Activated naive CD8-positive, alpha-beta T cell (primary cell): Measurements from ENCODE around the gene TBX4.

ENCODE experiments used
- H3K27ac Mint-ChIP-seq: one replicate; pipeline ENCODE4 v1.8.0; 2021; ENCODE audit warnings: mixed read lengths
- H3K27me3 Mint-ChIP-seq: one replicate; pipeline ENCODE4 v1.8.0; 2021; ENCODE audit warnings: mixed read lengths
- H3K36me3 Mint-ChIP-seq: one replicate; pipeline ENCODE4 v1.8.0; 2021; ENCODE audit warnings: mixed read lengths
- H3K4me1 Mint-ChIP-seq: one replicate; pipeline ENCODE4 v1.8.0; 2021; ENCODE audit warnings: low read depth, mixed read lengths
- H3K4me3 Mint-ChIP-seq: one replicate; pipeline ENCODE4 v1.8.0; 2021; ENCODE audit warnings: mild to moderate bottlenecking, mixed read lengths
- H3K9me3 Mint-ChIP-seq: one replicate; pipeline ENCODE4 v1.8.0; 2021; ENCODE audit warnings: low read depth, mixed read lengths

The TBX4 gene

DNA sequence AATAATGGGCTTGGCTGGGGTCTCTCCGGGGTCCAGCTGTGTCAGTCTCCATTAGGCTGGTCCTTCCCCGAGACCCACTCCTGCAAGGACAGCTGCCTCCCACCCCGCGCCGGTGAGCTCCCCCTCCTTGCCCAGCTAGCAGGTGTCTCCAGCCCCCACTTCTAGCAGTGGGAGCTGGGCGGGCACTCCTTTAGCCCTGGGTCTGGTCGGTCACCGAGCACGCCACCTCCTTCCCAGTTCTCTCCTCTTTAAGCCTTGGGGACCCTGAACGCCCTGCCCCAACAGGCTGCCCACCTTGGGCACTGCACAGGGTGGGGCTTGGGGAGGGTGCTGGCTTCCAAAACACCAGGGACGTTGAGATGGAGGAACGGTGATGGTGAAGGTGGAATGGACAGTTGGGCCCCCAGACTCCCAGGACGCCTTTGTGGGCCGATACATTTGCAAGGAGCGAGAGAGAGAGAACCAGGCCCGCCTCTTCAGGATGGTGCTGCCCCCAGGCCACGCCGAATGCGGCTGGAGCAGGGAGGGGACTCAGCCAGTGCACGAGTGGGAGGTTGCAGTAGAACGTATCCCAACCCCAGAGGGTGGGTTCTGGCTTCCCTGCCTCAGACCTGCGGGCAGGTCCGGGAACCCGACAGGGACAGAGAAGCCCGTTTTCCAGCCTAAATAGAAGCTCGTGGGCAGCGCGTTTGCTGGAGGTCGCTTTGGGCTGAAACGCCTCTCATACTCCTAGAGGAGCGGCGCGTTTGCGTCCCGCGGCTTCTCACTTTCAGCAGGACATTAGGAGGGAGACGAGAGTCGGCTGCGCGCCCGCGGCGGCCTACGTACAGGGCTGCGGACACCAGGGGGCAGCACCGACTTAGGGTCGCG is 41.8 kb upstream of the TBX4 start:
- Mint-ChIP-seq H3K9me3 (no peaks in the 10 kb centered on the region), H3K4me1 (peaks cover 21% of the 10 kb centered on the region), H3K27me3 (peaks cover 21% of the 10 kb centered on the region), H3K4me3 (peak overlapping the region; percentile 78), H3K36me3 (no peaks in the 10 kb centered on the region), H3K27ac (no peak overlapping the region)

DNA sequence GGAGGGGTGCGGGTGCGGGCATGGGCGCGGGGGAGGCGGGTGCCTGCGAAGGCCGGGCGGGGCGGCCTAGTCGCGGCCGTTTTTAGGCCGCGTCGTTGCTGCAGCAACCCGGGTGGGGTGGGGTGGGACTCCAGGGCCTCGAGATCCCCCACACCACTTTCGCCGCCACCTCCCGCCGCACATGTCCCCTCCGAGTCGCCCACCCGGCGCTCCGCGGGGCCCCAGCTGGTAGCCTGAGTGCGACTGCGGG is 41.3 kb upstream of the TBX4 start:
- Mint-ChIP-seq H3K9me3 (no peaks in the 10 kb centered on the region), H3K4me3 (peak overlapping the region; percentile 78), H3K4me1 (peaks cover 21% of the 10 kb centered on the region), H3K27ac (no peak overlapping the region), H3K27me3 (peaks cover 21% of the 10 kb centered on the region), H3K36me3 (no peaks in the 10 kb centered on the region)

DNA sequence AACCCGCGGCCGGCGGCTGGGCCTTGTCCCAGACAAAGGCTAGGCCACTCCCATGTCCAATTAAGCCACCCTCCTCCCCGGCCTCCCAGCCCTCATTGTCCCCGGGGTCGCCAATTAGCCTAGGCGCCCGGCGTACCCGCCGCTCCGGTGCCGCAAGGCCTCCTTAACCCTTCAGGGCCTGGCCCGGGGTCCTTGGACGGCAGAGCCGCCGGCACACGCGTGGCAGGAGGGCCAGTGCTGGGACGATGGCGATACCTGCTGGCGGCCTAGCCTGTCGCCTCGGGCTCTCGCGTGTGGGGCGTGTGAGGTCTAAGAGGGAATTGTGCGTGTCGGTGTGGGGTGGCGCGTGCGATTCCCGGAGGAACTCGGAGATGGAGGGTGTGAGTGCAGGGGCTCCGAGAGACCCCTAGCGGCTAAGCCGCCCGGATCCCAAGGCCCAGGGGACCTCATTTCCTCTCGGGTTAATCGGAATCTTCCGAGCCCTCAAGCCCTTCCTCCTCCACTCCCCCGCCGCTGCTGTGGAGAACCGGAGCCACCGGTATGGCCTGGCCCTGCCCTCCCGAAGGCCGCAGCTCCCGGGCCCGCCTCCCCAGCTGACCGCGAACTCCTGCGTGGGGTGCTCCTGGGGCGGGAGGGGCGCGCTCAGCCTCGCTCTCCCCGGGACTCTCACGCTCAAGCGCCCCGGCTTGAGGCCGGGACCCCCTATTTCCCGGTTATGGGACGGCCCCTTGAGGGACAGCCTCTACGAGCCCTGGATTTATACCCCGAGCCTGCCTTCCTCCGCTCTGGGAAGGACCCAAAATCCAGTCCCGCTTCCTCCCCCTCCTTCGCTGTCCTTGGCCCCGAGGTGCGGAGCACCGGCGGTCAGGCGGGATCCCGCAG is 40.7 kb upstream of the TBX4 start:
- Mint-ChIP-seq H3K27me3 (peaks cover 21% of the 10 kb centered on the region), H3K27ac (no peak overlapping the region), H3K36me3 (no peaks in the 10 kb centered on the region), H3K9me3 (no peaks in the 10 kb centered on the region), H3K4me1 (peaks cover 21% of the 10 kb centered on the region), H3K4me3 (peak overlapping the region; percentile 66)

DNA sequence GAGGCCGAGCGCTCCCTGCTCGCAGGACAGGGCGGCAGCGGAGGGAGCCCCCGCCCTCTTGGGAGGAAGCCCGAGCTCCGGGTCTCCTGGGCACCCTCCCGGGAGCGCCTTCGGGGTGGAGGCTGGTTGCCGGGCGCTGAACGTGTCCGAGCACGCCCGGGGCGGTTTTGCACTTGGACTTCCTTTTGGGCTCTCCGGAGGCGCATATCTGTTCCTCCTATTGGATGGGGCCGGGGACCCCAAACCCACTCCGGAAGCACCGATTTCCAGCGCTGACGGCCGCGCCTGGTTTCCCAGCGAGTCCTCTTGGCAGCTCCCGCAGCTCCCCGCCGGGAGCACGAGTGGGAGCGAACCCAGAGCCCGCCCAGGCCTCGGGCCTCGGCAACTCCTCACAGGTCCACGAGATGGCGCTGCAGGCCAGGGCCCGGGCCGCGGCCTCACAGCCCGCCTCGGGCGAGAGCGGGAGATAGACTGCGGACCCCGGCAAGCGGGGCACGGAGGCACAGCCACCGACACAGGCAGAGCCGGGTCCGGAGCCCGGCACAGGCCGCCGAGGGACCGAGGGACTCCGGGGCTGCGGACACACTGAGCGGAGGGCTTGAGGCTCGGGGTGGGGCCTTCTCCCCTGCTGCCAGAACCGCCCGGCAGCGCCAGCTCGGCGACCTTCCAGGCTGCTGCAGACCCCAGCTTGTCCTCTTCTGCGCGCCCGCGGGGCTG is 39.9 kb upstream of the TBX4 start:
- peak overlapping the region; percentile 44 for H3K4me3 Mint-ChIP-seq
- H3K27ac Mint-ChIP-seq = no peak overlapping the region
- no peaks in the 10 kb centered on the region for H3K9me3 Mint-ChIP-seq
- peaks cover 20% of the 10 kb centered on the region for H3K27me3 Mint-ChIP-seq
- no peaks in the 10 kb centered on the region for H3K36me3 Mint-ChIP-seq
- H3K4me1 Mint-ChIP-seq = peaks cover 21% of the 10 kb centered on the region

DNA sequence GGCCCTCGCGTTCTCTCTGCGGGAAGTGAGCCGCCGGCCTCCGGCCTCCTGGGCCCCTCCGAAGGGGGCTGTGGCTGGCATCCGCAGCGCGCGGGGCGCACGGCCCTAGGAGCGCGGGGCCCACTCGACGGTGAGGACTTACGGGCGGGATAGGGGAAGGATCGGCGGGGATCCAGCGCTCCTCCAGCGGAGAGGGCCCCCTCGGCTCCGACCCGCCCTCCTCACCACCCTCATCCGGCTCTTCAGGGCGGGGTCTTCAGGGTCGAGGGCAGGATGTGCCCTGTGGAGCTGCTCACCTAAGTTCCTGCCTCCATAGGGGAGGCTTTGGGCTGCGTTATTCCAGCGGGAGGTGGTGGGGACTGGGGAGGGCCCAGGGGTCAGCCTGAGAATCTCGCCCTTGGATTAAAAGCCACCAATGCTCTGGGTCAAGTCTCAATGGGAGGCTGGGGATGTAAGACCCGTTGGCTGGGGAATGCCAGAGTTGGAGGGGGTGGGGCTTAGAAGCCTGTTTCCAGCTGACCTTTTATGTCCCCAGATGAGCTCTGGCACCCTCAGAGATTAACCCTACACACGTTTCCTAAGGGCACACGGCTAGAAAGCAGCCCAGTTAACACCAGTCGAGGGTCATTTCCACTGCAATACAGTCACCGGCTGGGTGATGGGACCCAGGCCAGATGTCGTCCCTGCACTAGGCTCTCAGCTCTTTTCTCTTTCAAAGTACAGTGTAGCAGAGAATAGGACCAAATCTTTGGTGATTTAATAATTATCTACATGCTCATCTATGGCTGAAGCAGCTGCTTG is 39.2 kb upstream of the TBX4 start:
- Mint-ChIP-seq H3K4me3 (peak overlapping the region; percentile 69), H3K4me1 (peaks cover 16% of the 10 kb centered on the region), H3K36me3 (no peaks in the 10 kb centered on the region), H3K27ac (no peak overlapping the region), H3K27me3 (peaks cover 19% of the 10 kb centered on the region), H3K9me3 (no peaks in the 10 kb centered on the region)

DNA sequence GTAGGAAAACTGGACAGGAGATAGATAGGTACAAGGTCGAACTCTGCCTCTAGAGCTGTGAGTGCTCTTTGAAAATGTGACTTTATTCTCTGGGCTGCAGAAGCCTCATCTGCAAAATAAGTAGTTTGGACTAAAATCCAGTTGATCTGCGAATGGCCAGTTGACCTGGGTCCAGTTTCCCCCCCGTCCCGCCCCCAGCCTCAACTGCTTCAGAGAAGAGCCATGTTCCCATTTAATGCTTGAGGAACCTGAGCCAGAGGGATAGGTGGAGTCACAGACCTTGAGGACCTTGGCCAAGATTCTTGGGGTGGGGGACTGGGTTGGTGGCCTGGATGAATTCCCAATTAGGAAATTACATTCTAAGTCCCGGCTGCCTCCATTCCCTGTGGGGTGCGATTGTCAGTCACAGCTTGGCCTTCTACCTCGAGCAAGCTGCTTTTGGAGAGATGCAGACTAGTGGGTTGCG is 38.5 kb upstream of the TBX4 start:
- Mint-ChIP-seq H3K9me3 (no peaks in the 10 kb centered on the region), H3K4me3 (no peak overlapping the region), H3K4me1 (peaks cover 13% of the 10 kb centered on the region), H3K27ac (no peak overlapping the region), H3K27me3 (peaks cover 16% of the 10 kb centered on the region), H3K36me3 (no peaks in the 10 kb centered on the region)

DNA sequence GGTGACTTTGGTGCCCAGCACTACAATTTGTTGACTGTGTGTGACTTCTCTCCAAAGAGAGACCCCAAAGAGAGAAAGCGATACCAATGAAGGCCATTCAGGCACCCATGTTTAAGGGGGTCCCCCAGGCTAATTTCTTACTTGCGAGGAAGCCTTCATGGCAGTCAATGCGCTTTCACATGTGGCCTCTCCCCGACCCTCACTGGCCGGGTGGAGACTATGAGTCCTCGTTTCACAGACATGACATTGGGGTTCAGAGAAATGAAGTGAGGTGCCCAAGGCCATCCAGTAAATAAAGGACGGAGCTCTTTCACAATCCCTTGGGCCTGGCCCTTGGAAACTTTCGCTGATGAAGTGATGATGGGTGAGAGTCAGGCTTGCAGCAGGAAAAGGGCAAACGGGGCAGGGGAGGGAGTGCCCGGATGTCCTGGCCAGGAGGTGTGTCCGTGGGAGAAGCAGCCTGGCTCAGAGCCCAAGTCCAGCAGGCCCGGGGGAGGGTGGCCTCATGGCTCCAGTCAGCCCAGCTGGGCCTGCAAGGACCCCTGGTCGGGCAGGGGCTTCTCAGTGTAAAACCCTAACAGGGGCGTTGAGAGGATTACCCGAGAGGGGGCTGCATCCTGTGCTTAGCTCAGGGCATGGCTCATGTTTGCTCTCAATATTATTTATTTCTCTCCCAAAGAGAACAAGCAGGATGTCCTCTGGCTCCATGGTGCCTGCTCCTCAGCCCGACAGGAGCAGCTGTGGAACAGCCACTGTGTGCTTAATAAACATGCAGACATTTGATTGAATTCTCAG is 37.9 kb upstream of the TBX4 start:
- peaks cover 18% of the 10 kb centered on the region for H3K27me3 Mint-ChIP-seq
- no peak overlapping the region for H3K27ac Mint-ChIP-seq
- H3K4me3 Mint-ChIP-seq = no peak overlapping the region
- H3K9me3 Mint-ChIP-seq = no peaks in the 10 kb centered on the region
- peaks cover 10% of the 10 kb centered on the region for H3K4me1 Mint-ChIP-seq
- H3K36me3 Mint-ChIP-seq = no peaks in the 10 kb centered on the region

DNA sequence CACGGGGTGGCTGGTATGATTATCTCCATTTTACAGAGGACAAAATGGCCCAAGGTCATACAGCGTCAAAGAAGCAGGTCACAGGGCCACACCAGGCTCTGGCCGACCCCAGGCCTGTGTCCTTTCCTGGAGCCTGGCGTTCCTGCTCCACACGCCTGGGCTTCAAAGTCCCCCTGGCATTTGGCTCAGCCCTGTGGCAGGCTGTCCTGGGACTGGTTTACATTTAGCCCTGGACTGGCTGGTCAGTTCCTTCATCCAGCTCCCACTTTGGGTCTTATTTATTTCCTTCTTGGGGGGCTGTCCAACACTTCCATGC is 37.3 kb upstream of the TBX4 start:
- Mint-ChIP-seq H3K27ac (no peak overlapping the region), H3K4me1 (peaks cover 8% of the 10 kb centered on the region), H3K27me3 (peaks cover 18% of the 10 kb centered on the region), H3K36me3 (no peaks in the 10 kb centered on the region), H3K4me3 (no peak overlapping the region), H3K9me3 (no peaks in the 10 kb centered on the region)

DNA sequence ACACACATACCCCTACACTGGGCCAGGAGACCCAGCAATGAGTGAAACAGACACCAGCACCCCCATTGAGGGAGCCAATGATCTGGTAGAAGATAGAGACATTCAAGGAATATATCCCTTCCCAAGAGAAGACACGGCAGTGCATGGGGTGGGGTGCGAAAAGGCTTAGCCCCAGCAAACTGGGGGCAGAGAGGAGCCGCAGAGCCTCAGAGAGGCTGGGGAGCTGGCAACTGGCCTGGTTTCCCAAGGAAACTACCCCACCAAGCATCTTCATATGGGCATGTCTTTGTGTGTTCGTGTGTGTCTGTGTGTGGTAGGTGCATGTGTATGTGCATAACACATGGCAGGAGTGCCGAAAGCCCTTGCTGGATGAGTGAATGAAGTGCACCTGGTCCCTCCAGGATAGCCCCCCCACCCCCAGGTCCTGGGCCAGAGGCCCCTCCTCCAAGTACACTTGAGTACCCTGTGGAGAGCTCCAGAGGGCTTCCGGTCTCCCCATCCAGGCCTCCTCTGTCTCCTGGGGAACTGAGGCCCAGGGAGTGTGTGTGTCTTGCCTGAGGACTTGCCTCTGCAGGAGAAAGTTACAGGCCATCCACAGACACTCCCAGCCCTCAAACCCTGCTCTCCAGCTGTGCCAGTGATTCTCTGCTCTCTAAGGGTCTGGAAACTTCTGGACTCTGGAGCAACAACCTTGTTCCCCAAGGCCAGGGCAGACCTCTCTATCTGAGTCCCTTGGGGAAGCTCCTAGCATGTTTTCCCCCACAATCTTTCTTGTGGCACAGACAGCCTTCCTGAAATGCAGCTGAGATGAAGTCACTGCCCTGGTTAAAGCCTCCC is 36.6 kb upstream of the TBX4 start:
- Mint-ChIP-seq H3K9me3 (no peaks in the 10 kb centered on the region), H3K4me1 (peaks cover 1% of the 10 kb centered on the region), H3K4me3 (no peak overlapping the region), H3K27ac (no peak overlapping the region), H3K36me3 (no peaks in the 10 kb centered on the region), H3K27me3 (peaks cover 18% of the 10 kb centered on the region)

DNA sequence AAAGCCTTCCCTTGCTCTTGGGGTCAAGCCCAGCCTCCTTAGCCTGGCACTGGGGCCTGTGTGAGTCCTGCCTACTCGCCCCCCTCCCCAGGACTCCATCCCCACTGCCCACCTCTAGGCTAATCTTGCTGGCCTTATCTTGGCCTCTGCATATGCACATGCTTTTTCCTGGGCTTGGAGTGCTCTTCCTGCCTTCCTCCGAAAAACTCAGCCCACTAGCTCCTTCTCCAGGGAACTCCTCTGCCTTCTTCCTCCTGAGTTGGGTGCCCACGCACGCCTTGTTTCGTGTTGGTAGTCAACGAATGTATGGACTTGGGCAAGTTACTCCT is 36.0 kb upstream of the TBX4 start:
- Mint-ChIP-seq H3K9me3 (no peaks in the 10 kb centered on the region), H3K27ac (no peak overlapping the region), H3K27me3 (peaks cover 18% of the 10 kb centered on the region), H3K4me1 (no peaks in the 10 kb centered on the region), H3K36me3 (no peaks in the 10 kb centered on the region), H3K4me3 (no peak overlapping the region)

DNA sequence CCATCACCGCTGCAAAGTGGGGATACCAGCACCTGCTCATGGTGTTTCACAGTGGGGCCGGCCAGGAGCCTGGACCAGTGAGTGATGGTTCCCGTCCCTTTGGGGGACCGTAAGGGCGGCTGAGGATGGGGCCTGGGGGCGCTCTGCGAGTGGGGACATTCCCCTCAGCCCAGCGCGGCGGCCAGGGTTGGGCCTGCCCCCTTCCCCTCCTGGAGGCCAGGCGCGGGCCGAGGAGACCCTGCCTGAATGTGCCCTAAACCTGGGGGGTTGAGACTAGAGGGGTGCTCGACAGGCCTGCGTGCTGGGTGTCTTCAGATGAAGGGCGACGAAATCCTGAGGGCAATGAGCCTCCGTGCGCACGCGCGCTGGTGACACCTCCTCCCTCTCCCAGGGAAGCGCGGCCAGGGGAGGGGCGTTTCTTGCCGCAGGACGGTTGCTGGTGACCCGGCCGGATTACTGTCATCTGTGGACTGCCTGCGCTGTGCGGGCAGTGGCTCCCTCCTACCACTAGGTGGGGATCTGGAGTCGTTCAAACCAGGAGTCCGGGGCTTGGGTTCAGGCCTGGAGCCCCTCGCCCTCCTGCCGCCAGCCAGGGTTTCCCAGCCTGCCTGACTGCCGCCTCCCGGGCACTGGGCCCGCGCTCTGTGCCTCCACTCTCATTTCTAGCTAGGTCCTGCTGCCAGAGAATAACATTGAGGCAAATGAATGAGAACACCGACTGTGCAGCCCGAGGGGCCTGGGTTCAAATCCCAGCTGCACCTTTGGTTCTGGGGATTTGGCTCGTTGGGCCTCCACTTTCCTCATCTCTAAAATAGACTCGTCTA is 35.5 kb upstream of the TBX4 start:
- Mint-ChIP-seq H3K9me3 (no peaks in the 10 kb centered on the region), H3K4me3 (no peak overlapping the region), H3K4me1 (no peaks in the 10 kb centered on the region), H3K27me3 (peaks cover 21% of the 10 kb centered on the region), H3K27ac (no peak overlapping the region), H3K36me3 (no peaks in the 10 kb centered on the region)

DNA sequence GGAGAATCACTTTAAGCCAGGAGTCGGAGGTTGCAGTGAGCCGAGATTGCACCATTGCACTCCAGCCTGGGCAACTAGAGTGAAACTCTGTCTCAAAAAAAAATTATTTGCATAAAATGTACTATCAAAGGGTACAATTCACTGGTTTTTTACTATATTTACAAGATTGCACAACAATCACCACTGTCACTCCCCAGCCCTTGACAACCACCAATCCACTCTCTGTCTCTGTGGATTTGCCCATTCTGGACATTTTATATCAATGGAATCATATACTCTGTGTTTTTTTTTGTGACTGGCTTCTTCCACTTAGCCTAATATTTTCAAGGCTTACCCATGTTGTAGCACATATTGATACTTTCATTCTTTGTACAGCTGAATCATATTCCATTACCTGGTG is 33.8 kb upstream of the TBX4 start:
- H3K4me3 Mint-ChIP-seq = no peak overlapping the region
- H3K4me1 Mint-ChIP-seq = no peaks in the 10 kb centered on the region
- H3K27ac Mint-ChIP-seq = no peak overlapping the region
- H3K36me3 Mint-ChIP-seq = no peaks in the 10 kb centered on the region
- no peaks in the 10 kb centered on the region for H3K9me3 Mint-ChIP-seq
- peaks cover 27% of the 10 kb centered on the region for H3K27me3 Mint-ChIP-seq
